Panc1 (cell line): ENCODE measurements around the gene TGM3.

Experiments used
- POLR2AphosphoS5 ChIP-seq: IDR thresholded peaks from 2 replicates; pipeline ENCODE4 v1.6.1; 2012; ENCODE audit warnings: mild to moderate bottlenecking, low read depth, low read length, moderate library complexity
- SIN3A ChIP-seq: IDR thresholded peaks from 2 replicates; pipeline ENCODE4 v1.6.1; 2012; ENCODE audit warnings: low read depth, mild to moderate bottlenecking, low read length, moderate library complexity, borderline replicate concordance; ENCODE audit not compliant: insufficient read depth
- TF ChIP-seq, protein P1 (sequence below): fragments of 450-650 bp; IDR thresholded peaks from 2 replicates; pipeline ENCODE4 v1.5.1; 2017; ENCODE audit warnings: mild to moderate bottlenecking
- TF ChIP-seq, protein P2 (sequence below), 2 experiments: IDR thresholded peaks; 2 replicates each; pipeline ENCODE4 v1.6.1; 2011 to 2012; ENCODE audit warnings: low read depth in 2 of 2, control low read depth in 1 of 2, low read length in 1 of 2, mild to moderate bottlenecking in 1 of 2, moderate library complexity in 1 of 2; ENCODE audit not compliant: insufficient read depth in 1 of 2

GRCh38 chr20:2248837-2249236, 47.0 kb upstream of the TGM3 start:
- TF ChIP-seq POLR2AphosphoS5, result no peak
- TF ChIP-seq SIN3A, result no peak
- TF ChIP-seq, protein P1, sequence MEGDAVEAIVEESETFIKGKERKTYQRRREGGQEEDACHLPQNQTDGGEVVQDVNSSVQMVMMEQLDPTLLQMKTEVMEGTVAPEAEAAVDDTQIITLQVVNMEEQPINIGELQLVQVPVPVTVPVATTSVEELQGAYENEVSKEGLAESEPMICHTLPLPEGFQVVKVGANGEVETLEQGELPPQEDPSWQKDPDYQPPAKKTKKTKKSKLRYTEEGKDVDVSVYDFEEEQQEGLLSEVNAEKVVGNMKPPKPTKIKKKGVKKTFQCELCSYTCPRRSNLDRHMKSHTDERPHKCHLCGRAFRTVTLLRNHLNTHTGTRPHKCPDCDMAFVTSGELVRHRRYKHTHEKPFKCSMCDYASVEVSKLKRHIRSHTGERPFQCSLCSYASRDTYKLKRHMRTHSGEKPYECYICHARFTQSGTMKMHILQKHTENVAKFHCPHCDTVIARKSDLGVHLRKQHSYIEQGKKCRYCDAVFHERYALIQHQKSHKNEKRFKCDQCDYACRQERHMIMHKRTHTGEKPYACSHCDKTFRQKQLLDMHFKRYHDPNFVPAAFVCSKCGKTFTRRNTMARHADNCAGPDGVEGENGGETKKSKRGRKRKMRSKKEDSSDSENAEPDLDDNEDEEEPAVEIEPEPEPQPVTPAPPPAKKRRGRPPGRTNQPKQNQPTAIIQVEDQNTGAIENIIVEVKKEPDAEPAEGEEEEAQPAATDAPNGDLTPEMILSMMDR, result no peak
- TF ChIP-seq, protein P2, sequence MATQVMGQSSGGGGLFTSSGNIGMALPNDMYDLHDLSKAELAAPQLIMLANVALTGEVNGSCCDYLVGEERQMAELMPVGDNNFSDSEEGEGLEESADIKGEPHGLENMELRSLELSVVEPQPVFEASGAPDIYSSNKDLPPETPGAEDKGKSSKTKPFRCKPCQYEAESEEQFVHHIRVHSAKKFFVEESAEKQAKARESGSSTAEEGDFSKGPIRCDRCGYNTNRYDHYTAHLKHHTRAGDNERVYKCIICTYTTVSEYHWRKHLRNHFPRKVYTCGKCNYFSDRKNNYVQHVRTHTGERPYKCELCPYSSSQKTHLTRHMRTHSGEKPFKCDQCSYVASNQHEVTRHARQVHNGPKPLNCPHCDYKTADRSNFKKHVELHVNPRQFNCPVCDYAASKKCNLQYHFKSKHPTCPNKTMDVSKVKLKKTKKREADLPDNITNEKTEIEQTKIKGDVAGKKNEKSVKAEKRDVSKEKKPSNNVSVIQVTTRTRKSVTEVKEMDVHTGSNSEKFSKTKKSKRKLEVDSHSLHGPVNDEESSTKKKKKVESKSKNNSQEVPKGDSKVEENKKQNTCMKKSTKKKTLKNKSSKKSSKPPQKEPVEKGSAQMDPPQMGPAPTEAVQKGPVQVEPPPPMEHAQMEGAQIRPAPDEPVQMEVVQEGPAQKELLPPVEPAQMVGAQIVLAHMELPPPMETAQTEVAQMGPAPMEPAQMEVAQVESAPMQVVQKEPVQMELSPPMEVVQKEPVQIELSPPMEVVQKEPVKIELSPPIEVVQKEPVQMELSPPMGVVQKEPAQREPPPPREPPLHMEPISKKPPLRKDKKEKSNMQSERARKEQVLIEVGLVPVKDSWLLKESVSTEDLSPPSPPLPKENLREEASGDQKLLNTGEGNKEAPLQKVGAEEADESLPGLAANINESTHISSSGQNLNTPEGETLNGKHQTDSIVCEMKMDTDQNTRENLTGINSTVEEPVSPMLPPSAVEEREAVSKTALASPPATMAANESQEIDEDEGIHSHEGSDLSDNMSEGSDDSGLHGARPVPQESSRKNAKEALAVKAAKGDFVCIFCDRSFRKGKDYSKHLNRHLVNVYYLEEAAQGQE (IDR thresholded peaks at IDR 0.05; ENCODE audit: insufficient read depth in 1 of 2, low read depth in 2 of 2, low read length in 1 of 2), result no peak
